HG02588 (cell line): ENCODE measurements around the gene SRGAP1.
"Not testable (repeated sequence)": the region's sequence is repeated elsewhere in the genome, so short reads cannot be mapped to it uniquely, and the experiment has no call there.

ENCODE experiments used
- ATAC-seq: cut with Tn5 transposase; IDR thresholded peaks from one replicate; pipeline ENCODE4 v1.9.1; 2021; ENCODE audit warnings: mild to moderate bottlenecking, moderate library complexity; ENCODE audit not compliant: unreplicated experiment

SRGAP1 gene

GRCh38 chr12:63865448-63865847 is 20.9 kb downstream of the SRGAP1 start:
- ATAC-seq, result no peak

- no peak for ATAC-seq
Observed at GRCh38 chr12:63867053-63867452, 22.6 kb downstream of the SRGAP1 start.

GRCh38 chr12:63869656-63870055 is 25.2 kb downstream of the SRGAP1 start:
- ATAC-seq, result no peak

GRCh38 chr12:63870838-63871237 is 26.3 kb downstream of the SRGAP1 start:
- ATAC-seq, result no peak

- ATAC-seq, result no peak
Observed at GRCh38 chr12:63874897-63875480, 30.5 kb downstream of the SRGAP1 start.

GRCh38 chr12:63875703-63876102 is 31.2 kb downstream of the SRGAP1 start:
- ATAC-seq, result no peak

- ATAC-seq, result no peak
Observed at GRCh38 chr12:63876980-63877379, 32.5 kb downstream of the SRGAP1 start.

GRCh38 chr12:63877693-63878092 is 33.2 kb downstream of the SRGAP1 start:
- ATAC-seq, result no peak

- ATAC-seq, result not testable (repeated sequence)
Observed at GRCh38 chr12:63880235-63880634, 35.7 kb downstream of the SRGAP1 start.

GRCh38 chr12:63880742-63881263 is 36.3 kb downstream of the SRGAP1 start:
- no peak for ATAC-seq

DNA sequence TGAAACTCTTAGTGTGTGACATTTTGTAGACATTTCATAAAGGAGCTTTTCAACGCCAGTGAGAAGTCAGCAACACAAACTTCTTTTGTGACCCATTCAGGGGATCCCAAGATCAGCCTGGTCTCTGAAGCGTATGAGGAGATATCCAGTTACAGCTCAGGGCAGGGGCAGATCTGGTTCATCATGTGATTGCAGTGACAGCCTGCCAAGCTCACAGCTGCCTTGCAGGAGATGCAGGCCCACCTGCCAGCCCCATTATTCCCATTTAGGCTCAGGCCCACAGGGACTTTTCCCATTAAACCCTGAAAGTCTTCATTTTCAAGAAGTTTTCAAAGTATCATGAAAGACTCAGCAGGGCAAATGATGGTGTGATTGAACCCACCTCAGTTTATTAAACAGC is 38.3 kb downstream of the SRGAP1 start:
- ATAC-seq, result no peak

DNA sequence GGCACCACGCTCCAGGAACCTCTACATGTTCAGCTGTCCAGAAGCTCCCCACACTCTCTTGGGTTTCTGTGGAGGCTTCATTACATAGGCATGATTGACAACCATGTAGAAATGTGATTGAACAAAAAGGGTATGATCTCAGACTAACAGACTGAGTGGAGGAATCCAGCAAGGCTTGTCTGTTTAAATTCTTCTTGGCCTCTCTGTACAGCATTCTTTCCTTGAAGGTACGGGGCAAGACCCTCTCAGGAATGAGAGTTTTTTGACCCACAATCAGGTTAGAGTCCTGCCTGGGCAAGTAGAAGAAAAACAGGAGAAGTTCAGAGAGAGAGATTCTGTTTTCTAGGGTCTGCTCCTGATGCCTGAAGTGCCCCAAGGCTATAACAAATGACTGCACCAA is 40.9 kb downstream of the SRGAP1 start:
- ATAC-seq, result no peak

DNA sequence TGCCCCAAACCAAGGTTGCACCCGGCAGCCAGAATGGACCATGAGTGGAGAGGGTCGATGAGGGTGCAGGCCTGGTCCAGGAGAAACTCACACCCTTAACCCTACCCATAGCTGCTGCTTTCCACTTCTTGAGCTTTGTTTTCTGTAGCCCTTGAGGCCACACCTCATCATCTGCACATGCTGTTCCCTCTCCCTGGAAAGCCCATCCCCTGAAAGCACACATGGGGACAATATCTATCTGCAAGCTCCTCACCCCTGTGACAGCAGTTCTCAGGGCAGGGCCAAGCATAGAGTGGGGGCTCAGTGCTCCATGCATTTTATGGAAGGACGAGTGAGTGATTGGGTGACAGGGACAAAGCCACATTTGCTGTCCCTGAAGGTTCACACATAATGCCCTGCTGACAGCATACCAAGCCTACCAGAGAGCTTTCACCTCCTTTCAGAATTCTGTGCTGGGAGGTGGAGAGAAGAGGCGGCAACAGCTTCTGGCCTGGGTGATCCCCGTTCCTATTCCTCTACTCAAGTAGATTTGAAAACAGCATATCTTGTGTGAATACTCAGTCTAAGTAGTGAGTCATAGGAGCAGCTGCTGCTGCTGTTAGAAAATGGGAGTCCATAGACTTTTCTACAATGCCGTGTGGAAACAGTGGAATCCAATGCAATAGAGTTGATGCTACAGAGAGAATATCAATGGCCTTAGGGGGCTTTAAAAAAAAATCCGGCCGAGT is 44.6 kb downstream of the SRGAP1 start:
- no peak for ATAC-seq

DNA sequence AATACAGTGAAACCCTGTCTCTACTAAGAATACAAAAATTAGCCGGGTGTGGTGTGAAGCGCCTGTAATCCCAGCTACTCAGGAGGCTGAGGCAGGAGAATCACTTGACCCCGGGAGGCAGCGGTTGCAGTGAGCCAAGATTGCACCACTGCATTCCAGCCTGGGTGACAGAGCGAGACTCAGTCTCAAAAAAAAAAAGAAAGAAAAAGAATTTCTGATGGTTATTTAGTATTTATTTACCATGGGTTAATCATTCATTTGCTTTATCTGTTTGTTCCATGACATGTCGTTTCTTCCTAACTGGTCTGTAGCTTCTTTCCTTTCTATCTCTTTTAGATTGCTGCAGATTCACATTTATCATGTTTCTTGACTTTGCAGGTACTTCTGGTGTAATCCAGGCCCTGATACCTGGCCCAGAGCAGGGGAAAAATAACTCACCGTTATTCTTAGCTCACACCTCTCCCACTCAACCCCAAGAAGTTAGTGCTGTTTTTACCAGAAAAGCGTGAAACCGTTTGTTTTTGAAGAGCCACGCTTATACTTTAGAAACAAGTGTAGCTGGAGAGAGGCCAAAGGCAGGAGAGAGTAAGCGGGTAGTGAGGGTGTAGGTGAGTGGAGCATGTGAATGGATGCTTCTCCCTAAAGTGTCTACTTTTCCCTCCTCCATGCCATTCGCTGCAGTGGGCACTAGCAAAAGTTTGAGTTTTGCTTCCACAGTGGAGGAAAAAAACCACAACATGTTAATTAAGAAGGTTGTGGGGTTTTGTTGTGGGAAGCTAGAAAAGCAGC is 45.4 kb downstream of the SRGAP1 start:
- ATAC-seq, result no peak

- no peak for ATAC-seq
Observed at GRCh38 chr12:63893170-63893569, 48.7 kb downstream of the SRGAP1 start.

GRCh38 chr12:63894132-63894531 is 49.6 kb downstream of the SRGAP1 start:
- ATAC-seq, result no peak

GRCh38 chr12:63895841-63896240 is 51.3 kb downstream of the SRGAP1 start:
- ATAC-seq, result no peak

- ATAC-seq, result no peak
Observed at GRCh38 chr12:63897931-63898330, 53.4 kb downstream of the SRGAP1 start.

- no peak for ATAC-seq
Observed at GRCh38 chr12:63898764-63899337, 54.4 kb downstream of the SRGAP1 start.

GRCh38 chr12:63899396-63899795 is 54.9 kb downstream of the SRGAP1 start:
- no peak for ATAC-seq
